SK-N-SH (cell line): ENCODE measurements around the gene VSIG8.

Experiments
- CHD2 ChIP-seq: fragments of 150-350 bp; IDR thresholded peaks from 2 replicates; pipeline ENCODE4 v1.6.1; 2018; ENCODE audit warnings: low read length; ENCODE audit not compliant: partially characterized antibody
- CTCF ChIP-seq: fragments of 200-600 bp; sonication (generic); IDR thresholded peaks from 2 replicates; pipeline ENCODE4 v1.6.1; 2017; ENCODE audit warnings: antibody characterized with exemption, mild to moderate bottlenecking, moderate library complexity
- EP300 ChIP-seq, 2 experiments: IDR thresholded peaks; 2 replicates each; pipeline versions ENCODE4 v1.4.0 to v1.6.1; 2012; ENCODE audit warnings: borderline replicate concordance in 1 of 2, low read depth in 1 of 2, low read length in 1 of 2
- FOSL2 ChIP-seq: IDR thresholded peaks from 2 replicates; pipeline ENCODE4 v1.4.0; 2012; ENCODE audit warnings: low read depth, mild to moderate bottlenecking, moderate library complexity, borderline replicate concordance
- JUND ChIP-seq: IDR thresholded peaks from 2 replicates; pipeline ENCODE4 v1.4.0; 2012
- MAX ChIP-seq: IDR thresholded peaks from 2 replicates; pipeline ENCODE4 v1.4.0; 2012; ENCODE audit warnings: low read depth
- POLR2AphosphoS5 ChIP-seq: IDR thresholded peaks from 2 replicates; pipeline ENCODE4 v1.6.1; 2012; ENCODE audit warnings: low read depth, low read length
- REST ChIP-seq: IDR thresholded peaks from 2 replicates; pipeline ENCODE4 v1.6.1; 2012; ENCODE audit warnings: mild to moderate bottlenecking, low read depth, low read length, moderate library complexity
- YY1 ChIP-seq: IDR thresholded peaks from 2 replicates; pipeline ENCODE4 v1.4.0; 2012; ENCODE audit warnings: low read depth, mild to moderate bottlenecking

DNA sequence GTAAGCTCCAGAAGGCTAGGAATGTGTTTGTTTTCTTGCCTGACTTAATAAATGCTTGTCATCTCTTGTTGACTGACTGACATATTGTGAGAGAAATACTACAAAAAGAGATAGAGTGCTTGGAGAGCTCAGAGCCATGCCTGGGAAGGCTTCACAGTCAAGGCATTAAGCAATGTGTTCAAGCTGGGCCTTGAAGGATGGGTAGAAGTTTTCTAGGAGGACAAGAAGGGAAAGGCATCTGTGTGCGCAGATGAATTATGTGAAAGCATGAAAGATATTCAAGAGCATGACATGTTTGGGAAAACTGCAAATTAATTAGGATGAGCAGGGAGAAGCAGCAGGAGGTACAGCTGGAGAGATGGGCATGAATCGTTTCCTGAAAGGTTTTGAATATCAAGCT is 30.1 kb downstream of the VSIG8 start:
- TF ChIP-seq CTCF, result no peak
- TF ChIP-seq EP300 (IDR thresholded peaks at IDR 0.05; ENCODE audit: borderline replicate concordance in 1 of 2, low read depth in 1 of 2, low read length in 1 of 2), result no peak
- TF ChIP-seq POLR2AphosphoS5, result no peak
- no peak for TF ChIP-seq CHD2
- TF ChIP-seq FOSL2, result no peak
- TF ChIP-seq MAX, result no peak
- TF ChIP-seq YY1, result no peak
- TF ChIP-seq JUND, result no peak
- no peak for TF ChIP-seq REST
